ENCODE results near the gene GPR162. TPM values are rescaled to one million over a fixed set of nuclear protein-coding genes. Genes with fewer than 3 reads are reported as not detected.
A peak's percentile ranks its signal among the peaks of the same experiment; 100 is the strongest.

The GPR162 gene
- total RNA-seq, 1 experiment from 2014 or later: 6.1 TPM

DNA sequence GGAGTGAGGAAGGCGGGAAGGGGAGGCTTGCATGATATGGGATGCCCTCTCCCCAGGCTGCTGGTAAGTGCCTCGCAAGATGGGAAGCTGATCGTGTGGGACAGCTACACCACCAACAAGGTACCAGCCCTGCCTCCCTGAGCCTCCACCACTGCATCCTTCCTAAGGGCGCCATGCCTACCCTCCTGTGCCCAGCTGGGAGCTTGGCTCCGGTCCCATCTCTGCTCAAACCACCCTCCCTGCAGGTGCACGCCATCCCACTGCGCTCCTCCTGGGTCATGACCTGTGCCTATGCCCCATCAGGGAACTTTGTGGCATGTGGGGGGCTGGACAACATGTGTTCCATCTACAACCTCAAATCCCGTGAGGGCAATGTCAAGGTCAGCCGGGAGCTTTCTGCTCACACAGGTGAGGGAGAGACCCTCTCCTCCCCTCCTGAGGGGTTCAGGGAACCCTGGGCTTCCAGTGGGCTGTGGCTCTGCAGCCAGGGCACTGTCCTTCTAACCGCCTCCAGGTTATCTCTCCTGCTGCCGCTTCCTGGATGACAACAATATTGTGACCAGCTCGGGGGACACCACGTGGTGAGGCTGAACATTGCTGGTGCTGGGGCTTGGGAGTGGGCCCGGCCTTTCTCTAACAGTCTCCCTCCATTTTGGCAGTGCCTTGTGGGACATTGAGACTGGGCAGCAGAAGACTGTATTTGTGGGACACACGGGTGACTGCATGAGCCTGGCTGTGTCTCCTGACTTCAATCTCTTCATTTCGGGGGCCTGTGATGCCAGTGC lies 21.7 kb downstream of the GPR162 start:
- DNase-seq: peak; percentile 83

More for the DNA sequence above, 21.7 kb downstream of the GPR162 start:
- Mint-ChIP-seq H3K4me1 (peaks cover 4 to 21% of the 10 kb centered on the region in 2 experiments; a peak in 3 of 4 replicates), H3K36me3 (ENCODE audit: insufficient read depth in 1 of 3, low read depth in 3 of 3) (peaks cover 31 to 76% (median 68%) of the 10 kb centered on the region in 3 experiments), H3K4me3 (no peak overlapping the region; a peak in 2 of 5 replicates), H3K27ac (peak overlapping the region in 2 of 3 experiments; percentile 85 to 92; a peak in 5 of 7 replicates), H3K9me3 (no peaks in the 10 kb centered on the region; a peak in 1 of 5 replicates), H3K27me3 (ENCODE audit: low read depth) (no peaks in the 10 kb centered on the region)
- Histone ChIP-seq H3K9me3 (ENCODE audit: control insufficient read depth, low read depth, low read length) (no peaks in the 10 kb centered on the region), H2AFZ (ENCODE audit: low read length) (no peak overlapping the region), H2BK15ac (ENCODE audit: low read depth, low read length) (no peak overlapping the region), H2AK5ac (ENCODE audit: insufficient read length, low read length) (no peak overlapping the region), H3K4ac (ENCODE audit: low read depth, low read length) (no peak overlapping the region), H4K8ac (replicated peaks; ENCODE audit: insufficient read length, low read depth, low read length) (no peak overlapping the region), H3K79me1 (ENCODE audit: insufficient read depth, low read depth, low read length, poor library complexity, severe bottlenecking) (no peaks in the 10 kb centered on the region), H3T11ph (ENCODE audit: low read length) (no peak overlapping the region), H4K5ac (ENCODE audit: insufficient read length, low read depth, low read length) (no peak overlapping the region), H3K27me3 (ENCODE audit: insufficient read depth, low read length) (no peaks in the 10 kb centered on the region), H2BK20ac (ENCODE audit: low read depth, low read length, poor library complexity, severe bottlenecking) (no peak overlapping the region), H2BK5ac (ENCODE audit: insufficient read length, low read length) (no peak overlapping the region), H3K23ac (ENCODE audit: insufficient read length, low read depth, low read length) (no peak overlapping the region), H3K4me1 (ENCODE audit: insufficient read depth, low read length) (no peaks in the 10 kb centered on the region), H4K91ac (ENCODE audit: insufficient read length, low read depth, low read length) (no peak overlapping the region), H3K56ac (ENCODE audit: insufficient read length, low read depth, low read length) (no peak overlapping the region), H3K27ac (ENCODE audit: insufficient read length, low read depth, low read length) (no peak overlapping the region), H3K18ac (ENCODE audit: insufficient read length, low read depth, low read length) (no peak overlapping the region), H3K14ac (ENCODE audit: insufficient read depth, low read length) (no peak overlapping the region), H4K20me1 (ENCODE audit: control insufficient read depth, insufficient read depth, insufficient read length) (no peaks in the 10 kb centered on the region), H2BK120ac (ENCODE audit: low read depth, low read length, poor library complexity, severe bottlenecking) (no peak overlapping the region), H3K4me2 (ENCODE audit: insufficient read depth, insufficient read length, low read length) (no peak overlapping the region), H3K9ac (ENCODE audit: extremely low read depth, insufficient read length, low read length) (no peak overlapping the region), H3K79me2 (ENCODE audit: insufficient read depth, low read length) (no peaks in the 10 kb centered on the region), H3K23me2 (ENCODE audit: insufficient read length, low read depth, low read length, poor library complexity, severe bottlenecking) (no peaks in the 10 kb centered on the region), H2BK12ac (ENCODE audit: insufficient read length, low read depth, low read length) (no peak overlapping the region)
- TF ChIP-seq, protein P1, sequence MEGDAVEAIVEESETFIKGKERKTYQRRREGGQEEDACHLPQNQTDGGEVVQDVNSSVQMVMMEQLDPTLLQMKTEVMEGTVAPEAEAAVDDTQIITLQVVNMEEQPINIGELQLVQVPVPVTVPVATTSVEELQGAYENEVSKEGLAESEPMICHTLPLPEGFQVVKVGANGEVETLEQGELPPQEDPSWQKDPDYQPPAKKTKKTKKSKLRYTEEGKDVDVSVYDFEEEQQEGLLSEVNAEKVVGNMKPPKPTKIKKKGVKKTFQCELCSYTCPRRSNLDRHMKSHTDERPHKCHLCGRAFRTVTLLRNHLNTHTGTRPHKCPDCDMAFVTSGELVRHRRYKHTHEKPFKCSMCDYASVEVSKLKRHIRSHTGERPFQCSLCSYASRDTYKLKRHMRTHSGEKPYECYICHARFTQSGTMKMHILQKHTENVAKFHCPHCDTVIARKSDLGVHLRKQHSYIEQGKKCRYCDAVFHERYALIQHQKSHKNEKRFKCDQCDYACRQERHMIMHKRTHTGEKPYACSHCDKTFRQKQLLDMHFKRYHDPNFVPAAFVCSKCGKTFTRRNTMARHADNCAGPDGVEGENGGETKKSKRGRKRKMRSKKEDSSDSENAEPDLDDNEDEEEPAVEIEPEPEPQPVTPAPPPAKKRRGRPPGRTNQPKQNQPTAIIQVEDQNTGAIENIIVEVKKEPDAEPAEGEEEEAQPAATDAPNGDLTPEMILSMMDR (conservative IDR thresholded peaks at IDR 0.05): peak; percentile 32; the same call in 2 of the 3 replicates
- no CpG with 5 or more reads among the region's 16 CpGs for WGBS (ENCODE audit: extremely low coverage, insufficient read length, low lambda C conversion rate)
